Astrocyte (in vitro differentiated cells and primary cell): ENCODE measurements around the gene EP400. TPM values are rescaled to one million over a fixed set of nuclear protein-coding genes. Genes with fewer than 3 reads are reported as not detected.
"Not testable (repeated sequence)": the region's sequence is repeated elsewhere in the genome, so short reads cannot be mapped to it uniquely, and the experiment has no call there.

Experiments used
- DNase-seq: peaks from one replicate; pipeline ENCODE4 v3.0.0-alpha.2; 2010; ENCODE audit warnings: low read depth
- FAIRE-seq: peaks from 2 replicates; lab custom pipeline; 2011; peaks lifted over from hg19 to GRCh38; lab: Jason Lieb, UNC
- H2AFZ ChIP-seq: 2 replicates; pipeline ENCODE4 v1.6.0; 2012; ENCODE audit warnings: low read depth, low read length, inconsistent platforms
- H3K27ac ChIP-seq: 2 replicates; pipeline ENCODE4 v1.5.1; 2011; ENCODE audit warnings: low read depth, low read length, inconsistent platforms
- H3K27me3 ChIP-seq: 2 replicates; pipeline ENCODE4 v1.6.0; 2011; ENCODE audit warnings: low read length, inconsistent platforms; ENCODE audit not compliant: insufficient read depth
- H3K36me3 ChIP-seq: 2 replicates; pipeline ENCODE4 v1.5.1; 2011; ENCODE audit warnings: low read length, inconsistent platforms; ENCODE audit not compliant: insufficient read depth
- H3K4me1 ChIP-seq: 2 replicates; pipeline ENCODE4 v1.5.1; 2011; ENCODE audit warnings: low read length, inconsistent platforms; ENCODE audit not compliant: insufficient read depth
- H3K4me2 ChIP-seq: 2 replicates; pipeline ENCODE4 v1.6.0; 2012; ENCODE audit warnings: low read length, inconsistent platforms
- H3K4me3 ChIP-seq: 2 replicates; pipeline ENCODE4 v1.5.1; 2011; ENCODE audit warnings: low read depth, mild to moderate bottlenecking, low read length, inconsistent platforms; ENCODE audit not compliant: insufficient read depth
- H3K79me2 ChIP-seq: 2 replicates; pipeline ENCODE4 v1.6.0; 2012; ENCODE audit warnings: mild to moderate bottlenecking, low read length, inconsistent platforms; ENCODE audit not compliant: insufficient read depth
- H3K9ac ChIP-seq: 2 replicates; pipeline ENCODE4 v1.6.0; 2012; ENCODE audit warnings: mild to moderate bottlenecking, low read length, inconsistent platforms
- H3K9me3 ChIP-seq: 2 replicates; pipeline ENCODE4 v1.5.1; 2012; ENCODE audit warnings: low read depth, mild to moderate bottlenecking, low read length, inconsistent platforms; ENCODE audit not compliant: insufficient read depth
- H4K20me1 ChIP-seq: 2 replicates; pipeline ENCODE4 v1.6.0; 2012; ENCODE audit warnings: low read length, inconsistent platforms; ENCODE audit not compliant: insufficient read depth
- H3K27ac Mint-ChIP-seq: one replicate; pipeline ENCODE4 v1.8.0; 2021; ENCODE audit warnings: mild to moderate bottlenecking, mixed read lengths; ENCODE audit not compliant: unreplicated experiment
- H3K27me3 Mint-ChIP-seq: one replicate; pipeline ENCODE4 v1.8.0; 2021; ENCODE audit warnings: low read depth, mixed read lengths; ENCODE audit not compliant: unreplicated experiment
- H3K36me3 Mint-ChIP-seq: one replicate; pipeline ENCODE4 v1.8.0; 2021; ENCODE audit warnings: low read depth, mixed read lengths; ENCODE audit not compliant: unreplicated experiment
- H3K4me1 Mint-ChIP-seq: one replicate; pipeline ENCODE4 v1.8.0; 2021; ENCODE audit warnings: low read depth, mixed read lengths; ENCODE audit not compliant: unreplicated experiment
- H3K4me3 Mint-ChIP-seq: one replicate; pipeline ENCODE4 v1.8.0; 2021; ENCODE audit warnings: mild to moderate bottlenecking, moderate library complexity, mixed read lengths; ENCODE audit not compliant: unreplicated experiment
- H3K9me3 Mint-ChIP-seq: one replicate; pipeline ENCODE4 v1.8.0; 2021; ENCODE audit warnings: mild to moderate bottlenecking, mixed read lengths; ENCODE audit not compliant: unreplicated experiment
- CTCF ChIP-seq: IDR thresholded peaks from 2 replicates; pipeline ENCODE4 v1.5.1; 2011; ENCODE audit warnings: low read depth, mild to moderate bottlenecking, inconsistent platforms, low read length, moderate library complexity; ENCODE audit not compliant: insufficient read depth
- EZH2 ChIP-seq: IDR thresholded peaks from 2 replicates; pipeline ENCODE4 v1.6.1; 2012; ENCODE audit warnings: mild to moderate bottlenecking, low read length, inconsistent platforms; ENCODE audit not compliant: insufficient read depth
- total RNA-seq: library from RNA; stranded (reverse); gene quantifications from 2 replicates; pipeline ENCODE4 v1.2.1, GENCODE V29; 2021

EP400 gene
- total RNA-seq, 1 donor from 2014 or later, result 39.8 TPM

- Mint-ChIP-seq H3K9me3 (peaks cover 2% of the 10 kb centered on the region), H3K36me3 (peaks cover 23% of the 10 kb centered on the region)
These were observed 150.7 kb downstream of the EP400 start for GRCh38 chr12:132100306-132101065.

GRCh38 chr12:132102297-132102696, 152.6 kb downstream of the EP400 start:
- Mint-ChIP-seq H3K27me3 (no peaks in the 10 kb centered on the region), H3K27ac (no peak overlapping the region), H3K36me3 (peaks cover 21% of the 10 kb centered on the region), H3K9me3 (no peaks in the 10 kb centered on the region), H3K4me1 (no peaks in the 10 kb centered on the region), H3K4me3 (no peak overlapping the region)
- peaks cover 4% of the 10 kb centered on the region for H3K4me1 ChIP-seq
- TF ChIP-seq CTCF, result no peak
- TF ChIP-seq EZH2, result no peak
- H3K4me2 ChIP-seq, result no peak overlapping the region
- no peak for FAIRE-seq
- H3K27me3 ChIP-seq, result no peaks in the 10 kb centered on the region
- H3K79me2 ChIP-seq, result peaks cover 6% of the 10 kb centered on the region
- no peaks in the 10 kb centered on the region for H3K36me3 ChIP-seq
- H2AFZ ChIP-seq, result no peak overlapping the region
- H4K20me1 ChIP-seq, result peaks cover 58% of the 10 kb centered on the region
- H3K9ac ChIP-seq, result no peak overlapping the region
- no peak overlapping the region for H3K4me3 ChIP-seq
- H3K9me3 ChIP-seq, result no peaks in the 10 kb centered on the region
- DNase-seq, result no peak
- H3K27ac ChIP-seq, result no peak overlapping the region

More at GRCh38 chr12:132100306-132101065, 150.7 kb downstream of the EP400 start:
- DNase-seq, result no peak
- Histone ChIP-seq H3K4me3 (no peak overlapping the region), H3K36me3 (no peaks in the 10 kb centered on the region), H3K27me3 (no peaks in the 10 kb centered on the region), H3K9me3 (no peaks in the 10 kb centered on the region), H2AFZ (no peak overlapping the region), H4K20me1 (peaks cover 64% of the 10 kb centered on the region), H3K27ac (no peak overlapping the region), H3K4me1 (no peaks in the 10 kb centered on the region), H3K79me2 (peaks cover 16% of the 10 kb centered on the region), H3K9ac (no peak overlapping the region), H3K4me2 (no peak overlapping the region)
- H3K4me3 Mint-ChIP-seq, result no peak overlapping the region
- H3K27ac Mint-ChIP-seq, result no peak overlapping the region
- no peaks in the 10 kb centered on the region for H3K27me3 Mint-ChIP-seq
- TF ChIP-seq EZH2, result no peak
- TF ChIP-seq CTCF, result no peak
- H3K4me1 Mint-ChIP-seq, result no peaks in the 10 kb centered on the region
- no peak for FAIRE-seq

GRCh38 chr12:132103072-132103471, 153.3 kb downstream of the EP400 start:
- H3K36me3 ChIP-seq, H3K27ac Mint-ChIP-seq, H3K4me3 ChIP-seq, H3K79me2 ChIP-seq, H3K4me2 ChIP-seq, H2AFZ ChIP-seq, H3K4me1 Mint-ChIP-seq, H3K9me3 ChIP-seq, H3K9ac ChIP-seq, H3K9me3 Mint-ChIP-seq, DNase-seq, FAIRE-seq, H3K27me3 Mint-ChIP-seq, H3K27me3 ChIP-seq, H3K4me1 ChIP-seq, H3K27ac ChIP-seq, H3K4me3 Mint-ChIP-seq: not testable (repeated sequence)
- peaks cover 55% of the 10 kb centered on the region for H4K20me1 ChIP-seq
- H3K36me3 Mint-ChIP-seq, result peaks cover 23% of the 10 kb centered on the region
